NCI-H187 (cell line): ENCODE measurements around the gene MVB12B.
"Not testable (repeated sequence)": the region's sequence is repeated elsewhere in the genome, so short reads cannot be mapped to it uniquely, and the experiment has no call there.

ENCODE experiments used
- DNase-seq, 2 experiments: peaks; one replicate each; lab custom pipeline; 2025; lab: John Stamatoyannopoulos, UW

Gene MVB12B, protein sequence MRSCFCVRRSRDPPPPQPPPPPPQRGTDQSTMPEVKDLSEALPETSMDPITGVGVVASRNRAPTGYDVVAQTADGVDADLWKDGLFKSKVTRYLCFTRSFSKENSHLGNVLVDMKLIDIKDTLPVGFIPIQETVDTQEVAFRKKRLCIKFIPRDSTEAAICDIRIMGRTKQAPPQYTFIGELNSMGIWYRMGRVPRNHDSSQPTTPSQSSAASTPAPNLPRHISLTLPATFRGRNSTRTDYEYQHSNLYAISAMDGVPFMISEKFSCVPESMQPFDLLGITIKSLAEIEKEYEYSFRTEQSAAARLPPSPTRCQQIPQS

GRCh38 chr9:126326228-126327005 lies at the start of gene MVB12B:
Gene MVB12B, plus strand, starts transcription at chr9:126326829. Its CDS starts 101 bp downstream, at chr9:126326930.
- peak in 1 of 2 experiments; percentile 10 for DNase-seq

- DNase-seq, result no peak
These were observed 42.7 kb upstream of the MVB12B start for GRCh38 chr9:126283799-126284465.

- not testable (repeated sequence) for DNase-seq
These were observed 41.0 kb upstream of the MVB12B start for GRCh38 chr9:126285652-126286051.

DNA sequence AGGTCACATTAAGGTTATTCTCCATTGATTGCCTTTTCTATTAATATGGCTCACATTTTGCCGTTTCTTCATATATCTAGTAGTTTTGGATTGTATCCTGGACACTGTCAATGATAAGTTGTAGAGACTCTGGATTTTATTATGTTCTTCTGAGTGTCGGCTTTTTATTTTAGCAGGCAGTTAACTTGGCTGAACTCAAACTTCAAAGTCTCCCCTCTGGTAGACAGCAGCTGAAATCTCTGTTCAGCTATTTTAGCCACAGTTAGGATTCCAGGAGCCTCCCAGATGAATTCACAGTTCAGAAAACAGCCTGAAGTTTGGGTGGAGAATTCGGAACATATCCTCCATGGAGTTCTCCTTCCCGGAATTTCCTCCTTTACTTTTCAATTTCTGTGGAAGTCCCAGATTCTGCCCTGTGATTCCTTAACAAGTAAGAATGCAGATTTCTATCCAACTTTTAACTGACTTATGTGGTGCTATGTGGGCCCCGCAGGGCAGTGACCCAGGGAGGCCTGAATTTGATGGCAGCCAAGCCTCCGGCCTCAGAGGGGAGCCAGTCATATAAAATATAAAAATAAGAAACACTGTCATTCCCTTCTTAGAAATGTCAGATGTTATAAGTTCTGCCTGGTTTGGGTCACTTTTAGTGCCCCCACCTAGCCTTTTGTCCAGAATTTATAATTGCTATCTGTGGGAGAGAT lies 39.3 kb upstream of the MVB12B start:
- DNase-seq, result no peak

DNA sequence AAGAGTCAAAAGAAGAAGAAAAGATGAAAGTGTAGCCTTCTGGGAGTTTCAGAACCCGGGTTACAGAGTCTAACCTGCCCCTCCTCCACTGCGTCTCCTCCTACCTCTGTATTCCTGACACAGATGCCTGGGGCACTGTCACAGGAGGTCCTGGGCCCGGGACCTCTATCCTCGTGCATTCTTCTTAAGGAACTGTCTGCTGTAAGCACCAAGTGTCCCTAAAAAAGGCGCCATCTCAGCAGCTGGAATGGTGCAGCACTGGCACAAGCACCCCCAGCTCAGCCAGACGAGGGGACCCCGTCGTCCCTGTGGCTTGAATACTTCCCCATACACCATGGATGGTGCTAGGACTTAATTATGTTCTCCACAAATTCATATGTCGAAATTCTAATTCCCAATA lies 35.8 kb upstream of the MVB12B start:
- DNase-seq, result no peak

GRCh38 chr9:126291925-126292324 lies 34.7 kb upstream of the MVB12B start:
- DNase-seq, result no peak

DNA sequence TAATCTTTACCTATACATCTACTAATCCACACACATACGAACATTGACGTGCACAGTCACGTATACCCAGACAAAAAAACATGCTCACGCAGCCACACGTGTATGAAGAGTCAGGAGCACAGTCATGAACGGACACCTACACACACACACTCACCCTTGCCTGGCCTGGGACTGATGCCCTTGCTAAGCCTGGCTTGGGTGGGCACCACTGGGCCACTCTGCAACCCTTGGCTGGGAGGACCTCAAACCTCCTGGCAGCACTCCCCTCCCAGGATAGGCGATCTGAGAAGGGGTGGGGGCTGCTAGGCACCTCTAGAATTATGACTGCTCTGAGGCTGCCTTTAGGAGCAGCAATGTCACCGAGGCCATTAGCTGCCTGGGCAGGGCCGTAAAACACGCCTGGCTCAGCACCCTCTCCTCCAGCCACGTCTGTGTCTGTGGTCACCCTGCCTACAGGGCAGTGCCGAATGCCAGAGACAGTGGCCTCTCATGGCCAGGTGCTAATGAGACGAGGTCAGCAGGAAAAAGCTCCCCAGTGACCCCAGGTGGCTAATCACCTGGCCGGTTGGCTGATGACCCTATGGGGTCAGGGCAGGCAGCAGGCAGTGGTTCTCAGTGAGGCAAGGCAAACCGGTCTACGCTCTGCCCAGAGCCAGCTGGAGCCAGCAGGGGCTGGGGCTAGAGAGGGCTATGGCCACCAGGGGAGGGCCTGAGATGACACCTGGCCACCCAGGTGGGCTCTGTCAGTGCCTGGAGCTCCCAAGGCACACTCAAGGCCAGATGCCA lies 33.7 kb upstream of the MVB12B start:
- DNase-seq, result no peak

- DNase-seq, result no peak
These were observed 33.1 kb upstream of the MVB12B start for GRCh38 chr9:126293522-126293889.

DNA sequence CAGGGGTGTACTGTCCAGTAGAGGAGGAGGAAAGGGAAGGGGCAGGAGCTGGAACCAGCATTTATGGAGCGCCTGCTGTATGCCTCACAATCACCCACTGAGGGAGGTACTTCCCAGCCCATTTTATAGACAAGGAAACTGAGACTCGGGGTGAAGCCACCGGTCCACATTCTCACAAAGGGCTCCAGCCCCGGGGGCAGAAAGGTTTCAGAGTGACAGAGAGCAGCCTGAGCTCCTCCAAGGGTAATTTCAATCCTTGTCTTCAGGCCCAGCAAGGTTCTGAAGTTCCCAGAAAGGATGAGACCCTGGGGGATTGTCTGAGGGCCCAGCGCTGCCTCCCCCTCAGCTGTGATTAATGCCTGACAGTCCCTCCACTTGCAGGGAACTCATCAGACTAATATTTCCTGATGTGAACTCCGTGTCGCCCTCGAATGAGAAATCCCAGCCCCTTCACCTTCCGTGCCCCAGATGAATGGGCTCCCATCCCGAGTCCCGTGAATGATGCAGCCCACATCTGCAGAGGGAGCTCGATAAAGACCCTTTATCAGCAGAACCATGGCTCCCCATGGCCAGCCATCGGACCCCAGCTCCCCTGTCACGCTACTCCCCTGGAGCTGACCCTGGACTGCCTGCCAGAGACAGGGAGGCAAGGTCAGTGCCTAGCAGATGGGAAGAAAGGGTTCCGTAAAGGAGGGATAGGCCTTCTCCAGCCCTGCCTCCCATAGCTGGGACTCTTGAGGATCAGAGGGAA lies 32.1 kb upstream of the MVB12B start:
- no peak for DNase-seq

DNA sequence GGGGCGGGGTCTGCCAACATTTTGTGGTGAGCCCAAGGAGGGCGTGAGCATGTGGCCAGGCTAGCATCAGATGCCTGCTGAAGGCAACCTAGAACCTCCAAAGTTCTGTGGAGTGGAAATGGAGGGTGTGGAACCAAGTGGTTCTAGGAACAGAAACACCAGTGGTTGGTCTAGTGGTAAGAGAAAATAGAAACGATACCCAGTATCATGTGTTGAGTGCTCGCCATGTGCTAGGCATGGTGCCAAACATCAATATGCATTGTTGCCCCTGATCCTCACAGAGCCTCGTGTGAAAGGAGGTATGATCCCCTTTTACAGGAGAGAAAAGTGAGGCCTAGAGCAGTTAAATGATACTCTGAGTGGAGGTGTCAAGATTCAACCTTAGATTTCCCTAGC lies 31.5 kb upstream of the MVB12B start:
- DNase-seq, result no peak

- no peak for DNase-seq
These were observed 31.1 kb upstream of the MVB12B start for GRCh38 chr9:126295516-126295915.

GRCh38 chr9:126295936-126296600 lies 30.6 kb upstream of the MVB12B start:
- no peak for DNase-seq

DNA sequence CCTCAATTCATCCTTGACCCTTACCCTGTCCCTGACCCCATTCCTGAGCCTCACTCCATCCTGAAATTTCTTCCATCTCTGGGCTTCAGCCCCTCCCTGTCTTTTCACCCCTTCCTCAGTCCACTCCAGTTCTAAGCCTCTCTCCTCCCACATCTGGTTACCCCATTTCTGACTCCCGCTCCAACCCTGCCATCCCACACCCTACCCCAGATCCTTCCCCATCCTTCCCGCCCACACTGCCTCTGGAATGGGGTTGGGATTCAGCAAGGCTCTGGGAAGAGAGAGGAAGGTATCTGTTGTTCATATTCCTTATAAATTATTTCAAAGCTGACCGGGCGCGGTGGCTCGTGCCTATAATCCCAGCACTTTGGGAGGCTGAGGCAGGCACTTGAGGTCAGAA lies 29.9 kb upstream of the MVB12B start:
- no peak for DNase-seq

GRCh38 chr9:126297661-126298060 lies 29.0 kb upstream of the MVB12B start:
- DNase-seq, result no peak

GRCh38 chr9:126298063-126298801 lies 28.4 kb upstream of the MVB12B start:
- DNase-seq, result no peak

GRCh38 chr9:126299706-126300276 lies 26.8 kb upstream of the MVB12B start:
- DNase-seq, result no peak

- no peak for DNase-seq
These were observed 25.4 kb upstream of the MVB12B start for GRCh38 chr9:126301196-126301595.

DNA sequence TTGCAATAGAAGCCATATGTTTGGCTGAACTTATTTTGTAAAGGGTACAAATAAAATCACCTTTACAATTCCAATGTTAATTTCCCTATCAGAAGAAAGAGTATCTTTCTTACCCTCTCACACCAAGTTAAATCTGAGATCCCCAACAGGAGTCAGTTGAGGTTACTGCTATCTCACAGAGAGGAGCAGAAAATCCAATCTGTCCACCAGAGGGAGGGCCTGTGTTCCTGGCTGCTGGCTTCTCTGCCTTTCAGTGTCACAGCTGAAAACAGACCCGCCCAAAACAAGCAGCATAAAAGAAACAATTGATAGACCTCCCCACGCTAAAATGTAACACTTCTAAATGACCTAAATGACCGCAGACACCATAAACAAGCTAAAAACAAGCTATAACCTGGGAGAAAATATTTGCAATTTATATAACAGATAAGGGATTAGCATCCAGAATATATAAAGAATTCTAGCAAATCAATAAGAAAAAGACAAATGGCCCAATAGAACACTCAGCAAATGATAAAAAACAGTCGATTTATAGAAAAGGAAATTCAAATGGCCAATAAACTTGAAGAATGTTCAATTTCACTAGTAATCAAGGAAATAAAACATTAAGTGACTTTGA lies 24.5 kb upstream of the MVB12B start:
- DNase-seq, result no peak

- DNase-seq, result no peak
These were observed 23.9 kb upstream of the MVB12B start for GRCh38 chr9:126302730-126303129.
